ENCODE measurements around the gene CEP83. TPM values are rescaled to one million over a fixed set of nuclear protein-coding genes. Genes with fewer than 3 reads are reported as not detected.

Gene CEP83
- total and polyA plus RNA-seq, 4 experiments from 2014 or later: 3.6 to 14.8 (median 8.9) TPM

GRCh38 chr12:94265966-94266745 lies 193.5 kb downstream of the CEP83 start:
- DNase-seq: no peak
- peaks cover 3% of the 10 kb centered on the region for H3K36me3 ChIP-seq (ENCODE audit: insufficient read depth, low read length)
- Mint-ChIP-seq H3K9me3 (no peaks in the 10 kb centered on the region), H3K27ac (peak overlapping the region in 3 of 7 donors; percentile 5 to 68 (median 29)), H3K36me3 (peaks cover 36 to 48% of the 10 kb centered on the region in 2 donors), H3K4me1 (peaks cover 32 to 76% (median 54%) of the 10 kb centered on the region in 4 donors), H3K4me3 (no peak overlapping the region), H3K27me3 (no peaks in the 10 kb centered on the region)
- H3K9me3 ChIP-seq (ENCODE audit: control insufficient read depth in 1 of 2, low read length in 2 of 2): no peaks in the 10 kb centered on the region
- POLR2A ChIA-PET (ENCODE audit: partially characterized antibody): interaction anchor here (0.7 kb wide), 1 partner anchor 15 kb away, joined by 3 read pairs; no protein-coding TSS in a partner anchor
- no peaks in the 10 kb centered on the region for H3K27me3 ChIP-seq (ENCODE audit: insufficient read depth, low read length)
- CTCF ChIA-PET (ENCODE audit: partially characterized antibody): no interaction called here
- intact Hi-C loops (cut with micrococcal nuclease): no loop called here
- peaks cover 35% of the 10 kb centered on the region for H3K4me1 ChIP-seq (ENCODE audit: insufficient read depth, low read length)
- no peak overlapping the region for H3K27ac ChIP-seq (ENCODE audit: low read depth, low read length)
- no peak overlapping the region for H3K4me3 ChIP-seq (ENCODE audit: low read length in 2 of 2)

- H3K4me1 ChIP-seq (ENCODE audit: insufficient read depth, low read length): peaks cover 34% of the 10 kb centered on the region
- no peak overlapping the region for H3K4me3 Mint-ChIP-seq
- peaks cover 40 to 53% of the 10 kb centered on the region in 2 donors for H3K36me3 Mint-ChIP-seq
- ChIA-PET CTCF (ENCODE audit: partially characterized antibody) (no interaction called here), POLR2A (ENCODE audit: partially characterized antibody) (interaction anchor here (0.7 kb wide), 1 partner anchor 16 kb away, joined by 3 read pairs; no protein-coding TSS in a partner anchor)
- no peak overlapping the region for H3K27ac ChIP-seq (ENCODE audit: low read depth, low read length)
- H3K4me3 ChIP-seq (ENCODE audit: low read length in 2 of 2): no peak overlapping the region
- DNase-seq: no peak
- intact Hi-C loops (cut with micrococcal nuclease): no loop called here
- H3K27me3 ChIP-seq (ENCODE audit: insufficient read depth, low read length): no peaks in the 10 kb centered on the region
- peaks cover 30 to 77% (median 50%) of the 10 kb centered on the region in 4 donors for H3K4me1 Mint-ChIP-seq
- H3K36me3 ChIP-seq (ENCODE audit: insufficient read depth, low read length): peaks cover 3% of the 10 kb centered on the region
- H3K9me3 Mint-ChIP-seq: no peaks in the 10 kb centered on the region
- H3K27ac Mint-ChIP-seq: peak overlapping the region in 1 of 7 donors; percentile 68
- no peaks in the 10 kb centered on the region for H3K9me3 ChIP-seq (ENCODE audit: control insufficient read depth in 1 of 2, low read length in 2 of 2)
- no peaks in the 10 kb centered on the region for H3K27me3 Mint-ChIP-seq
These were observed 194.1 kb downstream of the CEP83 start for GRCh38 chr12:94265539-94265938.

GRCh38 chr12:94264736-94265485 lies 194.8 kb downstream of the CEP83 start:
- Mint-ChIP-seq H3K27me3 (no peaks in the 10 kb centered on the region), H3K4me3 (no peak overlapping the region), H3K9me3 (no peaks in the 10 kb centered on the region), H3K27ac (no peak overlapping the region), H3K4me1 (peaks cover 25 to 77% (median 45%) of the 10 kb centered on the region in 4 donors), H3K36me3 (peaks cover 41 to 56% of the 10 kb centered on the region in 2 donors)
- DNase-seq: no peak
- Histone ChIP-seq H3K27ac (ENCODE audit: low read depth, low read length) (no peak overlapping the region), H3K27me3 (ENCODE audit: insufficient read depth, low read length) (no peaks in the 10 kb centered on the region), H3K9me3 (ENCODE audit: control insufficient read depth in 1 of 2, low read length in 2 of 2) (no peaks in the 10 kb centered on the region), H3K36me3 (ENCODE audit: insufficient read depth, low read length) (peaks cover 3% of the 10 kb centered on the region), H3K4me1 (ENCODE audit: insufficient read depth, low read length) (peaks cover 29% of the 10 kb centered on the region), H3K4me3 (ENCODE audit: low read length in 2 of 2) (no peak overlapping the region)
- intact Hi-C loops (cut with micrococcal nuclease): loop anchor here (5.0 kb wide), 2 partner anchors 133 to 952 kb away; partner anchors contain the start of genes FGD6 and VEZT
- CTCF ChIA-PET (ENCODE audit: partially characterized antibody): no interaction called here
- POLR2A ChIA-PET (ENCODE audit: partially characterized antibody): no interaction called here

- peak overlapping the region; percentile 88 to 99 (median 99) for H3K27ac Mint-ChIP-seq
- peaks cover 22 to 70% (median 40%) of the 10 kb centered on the region in 4 donors for H3K4me1 Mint-ChIP-seq
- H3K4me3 Mint-ChIP-seq: peak overlapping the region in 7 of 8 donors; percentile 95 to 98 (median 97)
- intact Hi-C loops (cut with micrococcal nuclease): loop anchor here (2.0 to 5.0 kb wide), 3 partner anchors 19 to 953 kb away; partner anchors contain the start of genes FGD6 and VEZT
- no peaks in the 10 kb centered on the region for H3K9me3 Mint-ChIP-seq
- peaks cover 28% of the 10 kb centered on the region for H3K4me1 ChIP-seq (ENCODE audit: insufficient read depth, low read length)
- no peaks in the 10 kb centered on the region for H3K27me3 Mint-ChIP-seq
- no peak overlapping the region for H3K4me3 ChIP-seq (ENCODE audit: low read length in 2 of 2)
- POLR2A ChIA-PET (ENCODE audit: partially characterized antibody): interaction anchor here (2.1 to 2.6 kb wide), 3 partner anchors 9 to 115 kb away, joined by 16 to 35 read pairs (median 28); partner anchors contain the start of gene PLXNC1
- H3K27me3 ChIP-seq (ENCODE audit: insufficient read depth, low read length): no peaks in the 10 kb centered on the region
- H3K36me3 ChIP-seq (ENCODE audit: insufficient read depth, low read length): peaks cover 3% of the 10 kb centered on the region
- peak overlapping the region; percentile 74 for H3K27ac ChIP-seq (ENCODE audit: low read depth, low read length)
- H3K36me3 Mint-ChIP-seq: peaks cover 35 to 57% of the 10 kb centered on the region in 2 donors
- CTCF ChIA-PET (ENCODE audit: partially characterized antibody): no interaction called here
- DNase-seq: no peak
- no peaks in the 10 kb centered on the region for H3K9me3 ChIP-seq (ENCODE audit: control insufficient read depth in 1 of 2, low read length in 2 of 2)
These were observed 195.6 kb downstream of the CEP83 start for GRCh38 chr12:94263905-94264561.

- H3K27ac ChIP-seq (ENCODE audit: low read depth, low read length): peak overlapping the region; percentile 74
- peaks cover 19 to 63% (median 35%) of the 10 kb centered on the region in 4 donors for H3K4me1 Mint-ChIP-seq
- no peaks in the 10 kb centered on the region for H3K9me3 Mint-ChIP-seq
- H3K27me3 Mint-ChIP-seq: no peaks in the 10 kb centered on the region
- H3K4me1 ChIP-seq (ENCODE audit: insufficient read depth, low read length): peaks cover 28% of the 10 kb centered on the region
- peaks cover 3% of the 10 kb centered on the region for H3K36me3 ChIP-seq (ENCODE audit: insufficient read depth, low read length)
- peak; percentile 54 to 83 (median 63) for DNase-seq
- H3K4me3 ChIP-seq (ENCODE audit: low read length in 2 of 2): peak overlapping the region; percentile 40 to 84
- no peaks in the 10 kb centered on the region for H3K9me3 ChIP-seq (ENCODE audit: control insufficient read depth in 1 of 2, low read length in 2 of 2)
- intact Hi-C loops (cut with micrococcal nuclease): loop anchor here (2.0 to 5.0 kb wide), 3 partner anchors 20 to 954 kb away; partner anchors contain the start of genes FGD6 and VEZT
- H3K36me3 Mint-ChIP-seq: peaks cover 29 to 54% of the 10 kb centered on the region in 2 donors
- peak overlapping the region; percentile 97 to 99 (median 99) for H3K27ac Mint-ChIP-seq
- ChIA-PET POLR2A (ENCODE audit: partially characterized antibody) (interaction anchor here (0.8 to 3.6 kb wide), 23 partner anchors 7 to 1210 kb away, joined by 3 to 35 read pairs (median 4); partner anchors contain the start of genes CEP83, CRADD, PLXNC1 and SOCS2), CTCF (ENCODE audit: partially characterized antibody) (interaction anchor here (0.8 to 2.5 kb wide), 10 partner anchors 36 to 196 kb away, joined by 3 to 10 read pairs (median 3); no protein-coding TSS in a partner anchor)
- no peaks in the 10 kb centered on the region for H3K27me3 ChIP-seq (ENCODE audit: insufficient read depth, low read length)
- peak overlapping the region; percentile 95 to 98 (median 97) for H3K4me3 Mint-ChIP-seq
These were observed 196.5 kb downstream of the CEP83 start for GRCh38 chr12:94263011-94263811.
